HEK293 (cell line): ENCODE measurements around the gene DSCAM.

Experiments
- SP2 ChIP-seq: fragments of 450-650 bp; formaldehyde crosslinking; IDR thresholded peaks from 2 replicates; pipeline ENCODE4 v1.5.1; 2016; ENCODE audit warnings: missing biosample characterization, missing genetic modification characterization
- YY1 ChIP-seq: fragments of 450-650 bp; formaldehyde crosslinking; IDR thresholded peaks from 2 replicates; pipeline ENCODE4 v1.5.1; 2018; ENCODE audit warnings: missing biosample characterization, missing genetic modification characterization
- ZNF138 ChIP-seq: fragments of 450-650 bp; formaldehyde crosslinking; IDR thresholded peaks from 2 replicates; pipeline ENCODE4 v1.5.1; 2016; ENCODE audit warnings: missing biosample characterization, missing genetic modification characterization, borderline replicate concordance
- ZNF335 ChIP-seq: fragments of 450-650 bp; formaldehyde crosslinking; conservative IDR thresholded peaks from 2 replicates; pipeline ENCODE4 v1.5.1; 2016; ENCODE audit warnings: missing biosample characterization, missing genetic modification characterization
- TF ChIP-seq, protein P1 (sequence below): fragments of 450-650 bp; formaldehyde crosslinking; IDR thresholded peaks from 2 replicates; pipeline ENCODE4 v1.5.1; 2016; ENCODE audit warnings: missing biosample characterization, missing genetic modification characterization
- TF ChIP-seq, protein P2 (sequence below): fragments of 450-650 bp; formaldehyde crosslinking; IDR thresholded peaks from 2 replicates; pipeline ENCODE4 v1.5.1; 2016; ENCODE audit warnings: missing biosample characterization, missing genetic modification characterization
- TF ChIP-seq, protein P3 (sequence below): fragments of 450-650 bp; formaldehyde crosslinking; IDR thresholded peaks from 2 replicates; pipeline ENCODE4 v1.5.1; 2016; ENCODE audit warnings: missing biosample characterization, missing genetic modification characterization
- TF ChIP-seq, protein P4 (sequence below): fragments of 450-650 bp; formaldehyde crosslinking; IDR thresholded peaks from 2 replicates; pipeline ENCODE4 v1.5.1; 2016; ENCODE audit warnings: missing biosample characterization, missing genetic modification characterization, low read depth

DNA sequence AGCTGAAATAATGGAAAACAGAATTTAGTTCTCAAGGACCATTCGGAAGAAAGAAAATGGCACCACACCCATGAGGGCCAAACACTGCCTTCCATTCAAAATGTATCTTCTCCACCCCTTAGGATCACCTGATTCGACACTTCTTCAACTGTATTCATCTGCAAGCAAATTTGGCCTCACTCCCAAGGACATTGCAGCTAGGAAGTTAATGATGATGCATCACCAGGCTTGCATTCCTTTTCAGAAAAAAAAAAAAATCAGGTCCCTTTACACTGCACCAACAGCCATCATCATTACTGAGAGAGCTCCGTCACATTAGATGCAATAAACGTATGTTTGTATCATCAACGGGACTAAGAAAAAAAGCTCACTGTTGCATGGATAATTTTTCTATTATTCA lies 611.4 kb downstream of the DSCAM start:
- TF ChIP-seq, protein P1, sequence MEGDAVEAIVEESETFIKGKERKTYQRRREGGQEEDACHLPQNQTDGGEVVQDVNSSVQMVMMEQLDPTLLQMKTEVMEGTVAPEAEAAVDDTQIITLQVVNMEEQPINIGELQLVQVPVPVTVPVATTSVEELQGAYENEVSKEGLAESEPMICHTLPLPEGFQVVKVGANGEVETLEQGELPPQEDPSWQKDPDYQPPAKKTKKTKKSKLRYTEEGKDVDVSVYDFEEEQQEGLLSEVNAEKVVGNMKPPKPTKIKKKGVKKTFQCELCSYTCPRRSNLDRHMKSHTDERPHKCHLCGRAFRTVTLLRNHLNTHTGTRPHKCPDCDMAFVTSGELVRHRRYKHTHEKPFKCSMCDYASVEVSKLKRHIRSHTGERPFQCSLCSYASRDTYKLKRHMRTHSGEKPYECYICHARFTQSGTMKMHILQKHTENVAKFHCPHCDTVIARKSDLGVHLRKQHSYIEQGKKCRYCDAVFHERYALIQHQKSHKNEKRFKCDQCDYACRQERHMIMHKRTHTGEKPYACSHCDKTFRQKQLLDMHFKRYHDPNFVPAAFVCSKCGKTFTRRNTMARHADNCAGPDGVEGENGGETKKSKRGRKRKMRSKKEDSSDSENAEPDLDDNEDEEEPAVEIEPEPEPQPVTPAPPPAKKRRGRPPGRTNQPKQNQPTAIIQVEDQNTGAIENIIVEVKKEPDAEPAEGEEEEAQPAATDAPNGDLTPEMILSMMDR (tag by site-specific recombination), result no peak
- TF ChIP-seq ZNF335 (tag by site-specific recombination) (no peak), SP2 (no peak), ZNF138 (tag by site-specific recombination) (no peak), YY1 (tag by site-specific recombination) (no peak)
- TF ChIP-seq, protein P2, sequence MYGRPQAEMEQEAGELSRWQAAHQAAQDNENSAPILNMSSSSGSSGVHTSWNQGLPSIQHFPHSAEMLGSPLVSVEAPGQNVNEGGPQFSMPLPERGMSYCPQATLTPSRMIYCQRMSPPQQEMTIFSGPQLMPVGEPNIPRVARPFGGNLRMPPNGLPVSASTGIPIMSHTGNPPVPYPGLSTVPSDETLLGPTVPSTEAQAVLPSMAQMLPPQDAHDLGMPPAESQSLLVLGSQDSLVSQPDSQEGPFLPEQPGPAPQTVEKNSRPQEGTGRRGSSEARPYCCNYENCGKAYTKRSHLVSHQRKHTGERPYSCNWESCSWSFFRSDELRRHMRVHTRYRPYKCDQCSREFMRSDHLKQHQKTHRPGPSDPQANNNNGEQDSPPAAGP (tag by site-specific recombination), result no peak
- TF ChIP-seq, protein P3, sequence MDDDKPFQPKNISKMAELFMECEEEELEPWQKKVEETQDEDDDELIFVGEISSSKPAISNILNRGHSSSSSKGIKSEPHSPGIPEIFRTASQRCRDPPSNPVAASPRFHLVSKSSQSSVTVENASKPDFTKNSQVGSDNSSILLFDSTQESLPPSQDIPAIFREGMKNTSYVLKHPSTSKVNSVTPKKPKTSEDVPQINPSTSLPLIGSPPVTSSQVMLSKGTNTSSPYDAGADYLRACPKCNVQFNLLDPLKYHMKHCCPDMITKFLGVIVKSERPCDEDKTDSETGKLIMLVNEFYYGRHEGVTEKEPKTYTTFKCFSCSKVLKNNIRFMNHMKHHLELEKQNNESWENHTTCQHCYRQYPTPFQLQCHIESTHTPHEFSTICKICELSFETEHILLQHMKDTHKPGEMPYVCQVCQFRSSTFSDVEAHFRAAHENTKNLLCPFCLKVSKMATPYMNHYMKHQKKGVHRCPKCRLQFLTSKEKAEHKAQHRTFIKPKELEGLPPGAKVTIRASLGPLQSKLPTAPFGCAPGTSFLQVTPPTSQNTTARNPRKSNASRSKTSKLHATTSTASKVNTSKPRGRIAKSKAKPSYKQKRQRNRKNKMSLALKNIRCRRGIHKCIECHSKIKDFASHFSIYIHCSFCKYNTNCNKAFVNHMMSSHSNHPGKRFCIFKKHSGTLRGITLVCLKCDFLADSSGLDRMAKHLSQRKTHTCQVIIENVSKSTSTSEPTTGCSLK (tag by site-specific recombination), result no peak
- TF ChIP-seq, protein P4, sequence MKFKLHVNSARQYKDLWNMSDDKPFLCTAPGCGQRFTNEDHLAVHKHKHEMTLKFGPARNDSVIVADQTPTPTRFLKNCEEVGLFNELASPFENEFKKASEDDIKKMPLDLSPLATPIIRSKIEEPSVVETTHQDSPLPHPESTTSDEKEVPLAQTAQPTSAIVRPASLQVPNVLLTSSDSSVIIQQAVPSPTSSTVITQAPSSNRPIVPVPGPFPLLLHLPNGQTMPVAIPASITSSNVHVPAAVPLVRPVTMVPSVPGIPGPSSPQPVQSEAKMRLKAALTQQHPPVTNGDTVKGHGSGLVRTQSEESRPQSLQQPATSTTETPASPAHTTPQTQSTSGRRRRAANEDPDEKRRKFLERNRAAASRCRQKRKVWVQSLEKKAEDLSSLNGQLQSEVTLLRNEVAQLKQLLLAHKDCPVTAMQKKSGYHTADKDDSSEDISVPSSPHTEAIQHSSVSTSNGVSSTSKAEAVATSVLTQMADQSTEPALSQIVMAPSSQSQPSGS (tag by site-specific recombination), result no peak
